RWPE1 (cell line): ENCODE data around the gene FAM8A1.
A peak's percentile ranks its signal among the peaks of the same experiment; 100 is the strongest.
"Not testable (repeated sequence)": the region's sequence is repeated elsewhere in the genome, so short reads cannot be mapped to it uniquely, and the experiment has no call there.

Experiments
- CTCF ChIA-PET: fragments of 350-600 bp; sonication (Branson Sonifier 250); formaldehyde crosslinking; extraction: SDS; loops from one replicate; lab custom pipeline; 2021; lab: Yijun Ruan, JAX
- POLR2A ChIA-PET: fragments of 400-600 bp; formaldehyde crosslinking; extraction: SDS; loops from one replicate; lab custom pipeline; 2020; ENCODE audit warnings: antibody characterized with exemption; ENCODE audit not compliant: low non-redundant PET; lab: Yijun Ruan, JAX
- DNase-seq: peaks from one replicate; pipeline ENCODE4 v3.0.0; 2012; ENCODE audit warnings: low spot score
- H3K27ac ChIP-seq: fragments of 450-650 bp; 2 replicates; pipeline ENCODE4 v1.5.1; 2017
- CTCF ChIP-seq: fragments of 450-650 bp; conservative IDR thresholded peaks from 2 replicates; pipeline ENCODE4 v1.5.1; 2017; ENCODE audit warnings: low read depth, mild to moderate bottlenecking

Gene FAM8A1

DNA sequence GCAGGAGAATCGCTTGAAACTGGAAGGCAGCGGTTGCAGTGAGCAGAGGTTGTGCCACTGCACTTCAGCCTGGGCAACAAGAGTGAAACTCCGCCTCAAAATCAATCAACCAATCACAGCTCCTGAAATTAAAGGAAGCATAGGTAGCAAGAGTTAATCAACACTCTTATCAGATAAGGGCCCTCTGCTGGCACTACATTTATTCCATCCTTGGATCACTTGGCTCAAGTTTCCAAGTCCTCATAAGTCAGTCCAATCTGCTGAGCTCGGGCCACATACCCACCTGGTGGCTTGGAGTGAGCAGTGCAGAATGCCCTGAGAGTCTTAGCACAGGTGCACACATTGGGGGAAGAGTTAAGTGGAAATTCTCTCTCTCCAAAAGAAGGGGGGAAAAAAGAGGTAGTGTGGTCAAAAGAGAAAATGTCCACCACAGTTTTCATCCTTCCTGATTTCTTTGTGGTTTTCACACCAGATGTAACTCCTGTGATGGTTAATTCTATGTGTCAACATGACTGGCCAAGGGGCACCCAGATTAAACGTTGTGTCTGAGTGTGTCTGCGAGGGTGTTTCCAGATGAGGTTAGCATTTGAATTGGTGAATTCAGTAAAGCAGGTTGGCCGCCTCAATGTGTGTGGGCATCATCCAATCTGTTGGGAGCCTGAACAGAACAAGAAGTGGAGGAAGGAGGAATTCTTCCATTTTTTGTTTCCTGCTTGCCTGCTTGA lies 14.2 kb upstream of the FAM8A1 start:
- no peak overlapping the region for H3K27ac ChIP-seq
- ChIA-PET CTCF (interaction anchor here (0.5 to 1.0 kb wide), 4 partner anchors 166 to 1052 kb away, joined by 3 read pairs; no protein-coding TSS in a partner anchor), POLR2A (no interaction called here)
- DNase-seq, result peak; percentile 26
- TF ChIP-seq CTCF, result no peak

GRCh38 chr6:17586623-17587022 lies 13.5 kb upstream of the FAM8A1 start:
- DNase-seq, POLR2A ChIA-PET, H3K27ac ChIP-seq: not testable (repeated sequence)
- CTCF ChIA-PET, result interaction anchor here (1.0 kb wide), 1 partner anchor 454 kb away, joined by 3 read pairs; no protein-coding TSS in a partner anchor

GRCh38 chr6:17588011-17588410 lies 12.1 kb upstream of the FAM8A1 start:
- ChIA-PET CTCF (no interaction called here), POLR2A (no interaction called here)
- DNase-seq, result no peak
- TF ChIP-seq CTCF, result no peak
- no peak overlapping the region for H3K27ac ChIP-seq

DNA sequence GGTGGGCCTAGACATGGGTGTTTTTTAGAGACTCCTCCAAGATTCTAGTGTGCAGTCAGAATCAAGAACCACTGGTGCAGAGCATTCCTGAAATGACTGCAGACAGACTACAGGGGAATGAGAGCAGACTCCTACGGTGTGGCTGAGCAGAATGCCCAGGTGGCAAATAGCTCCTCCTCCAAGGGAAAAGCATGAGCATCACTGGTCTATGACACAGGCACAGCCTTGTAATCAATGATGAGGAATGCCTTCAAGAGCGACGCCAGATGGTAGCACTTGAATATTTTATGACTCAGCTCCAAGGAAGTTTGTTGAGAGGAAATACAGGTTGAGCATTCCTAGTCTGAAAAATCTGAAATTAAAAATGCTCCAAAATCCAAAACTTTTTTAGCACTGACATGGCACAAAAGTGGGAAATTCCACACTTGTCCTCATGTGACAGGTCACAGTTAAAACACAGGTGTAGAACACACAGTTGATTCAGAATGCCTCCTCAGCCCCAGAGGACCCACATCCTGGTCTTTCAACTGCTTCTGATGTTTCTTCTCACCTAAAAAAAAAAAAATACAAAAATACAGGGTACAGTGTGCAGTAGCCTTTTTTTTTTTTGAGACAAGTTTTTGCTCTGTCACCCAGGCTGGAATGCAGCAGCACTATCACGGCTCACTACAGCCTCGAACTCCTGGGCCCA lies 10.6 kb upstream of the FAM8A1 start:
- no peak overlapping the region for H3K27ac ChIP-seq
- ChIA-PET POLR2A (interaction anchor here (0.5 kb wide), 1 partner anchor 114 kb away, joined by 4 read pairs; no protein-coding TSS in a partner anchor), CTCF (interaction anchor here (0.5 to 0.7 kb wide), 2 partner anchors 144 to 471 kb away, joined by 3 read pairs; no protein-coding TSS in a partner anchor)
- DNase-seq, result peak; percentile 84
- no peak for TF ChIP-seq CTCF

DNA sequence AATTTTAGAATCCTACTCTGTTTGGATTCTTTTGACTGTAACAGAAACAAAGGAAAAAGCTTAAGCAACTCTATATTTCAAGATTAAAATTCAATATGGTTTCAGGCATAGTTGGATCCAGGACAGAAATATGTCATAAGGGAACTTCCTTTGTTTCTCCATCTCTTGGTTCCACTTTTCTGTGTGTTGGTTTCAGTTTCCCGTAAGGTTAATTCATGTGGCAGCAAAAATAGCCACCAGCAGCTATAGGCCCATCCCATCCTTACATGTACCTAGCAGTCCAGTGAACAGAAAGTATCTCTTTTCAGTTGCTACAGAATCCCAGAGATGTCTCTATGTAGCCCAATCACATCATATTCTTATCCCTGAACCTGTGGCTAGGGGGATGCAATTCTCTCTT lies 8.8 kb upstream of the FAM8A1 start:
- DNase-seq, result no peak
- POLR2A ChIA-PET, result no interaction called here
- no peak for TF ChIP-seq CTCF
- CTCF ChIA-PET, result no interaction called here
- H3K27ac ChIP-seq, result no peak overlapping the region

DNA sequence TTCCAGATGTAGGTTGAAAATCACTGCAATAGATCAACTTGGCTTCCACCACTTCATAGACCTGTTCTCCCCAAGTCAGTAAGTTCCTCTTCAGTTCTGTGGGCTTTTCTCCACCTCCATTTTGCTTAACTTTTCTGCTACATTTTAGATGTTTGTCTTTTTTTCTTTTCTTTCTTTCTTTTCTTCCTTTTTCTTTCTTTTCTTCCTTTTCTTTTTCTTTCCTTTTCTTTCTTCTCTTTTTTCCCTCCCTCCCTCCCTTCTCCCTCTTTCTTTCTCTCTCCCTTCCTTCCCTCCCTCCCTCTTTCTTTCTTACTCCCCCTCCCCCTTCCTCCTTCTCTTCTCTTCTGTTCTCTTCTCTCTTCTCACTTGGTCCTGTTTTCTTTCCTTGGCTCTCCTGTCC lies 6.9 kb upstream of the FAM8A1 start:
- ChIA-PET CTCF (no interaction called here), POLR2A (no interaction called here)
- H3K27ac ChIP-seq, result no peak overlapping the region
- no peak for DNase-seq
- TF ChIP-seq CTCF, result no peak

GRCh38 chr6:17596085-17596484 lies 4.0 kb upstream of the FAM8A1 start:
- ChIA-PET POLR2A (no interaction called here), CTCF (no interaction called here)
- no peak for TF ChIP-seq CTCF
- no peak for DNase-seq
- no peak overlapping the region for H3K27ac ChIP-seq
